ENCODE results near the gene B3GALT4.
A peak's percentile ranks its signal among the peaks of the same experiment; 100 is the strongest.

Gene B3GALT4

GRCh38 chr6:33295621-33296369, 18.9 kb downstream of the B3GALT4 start:
- Mint-ChIP-seq H3K4me3 (no peak overlapping the region), H3K36me3 (peaks cover 34% of the 10 kb centered on the region), H3K27me3 (no peaks in the 10 kb centered on the region), H3K27ac (no peak overlapping the region), H3K9me3 (no peaks in the 10 kb centered on the region), H3K4me1 (peaks cover 49% of the 10 kb centered on the region)
- no peak for ATAC-seq

GRCh38 chr6:33296797-33297405, 20.0 kb downstream of the B3GALT4 start:
- H3K27me3 Mint-ChIP-seq: no peaks in the 10 kb centered on the region
- no peak for ATAC-seq
- no peaks in the 10 kb centered on the region for H3K9me3 Mint-ChIP-seq
- H3K36me3 Mint-ChIP-seq: peaks cover 37% of the 10 kb centered on the region
- H3K4me1 Mint-ChIP-seq: peaks cover 51% of the 10 kb centered on the region
- H3K27ac Mint-ChIP-seq: peak overlapping the region; percentile 94
- H3K4me3 Mint-ChIP-seq: peak overlapping the region; percentile 68

GRCh38 chr6:33297406-33297955, 20.6 kb downstream of the B3GALT4 start:
- H3K4me3 Mint-ChIP-seq: peak overlapping the region; percentile 68
- ATAC-seq: no peak
- H3K4me1 Mint-ChIP-seq: peaks cover 51% of the 10 kb centered on the region
- no peaks in the 10 kb centered on the region for H3K27me3 Mint-ChIP-seq
- no peaks in the 10 kb centered on the region for H3K9me3 Mint-ChIP-seq
- peak overlapping the region; percentile 94 for H3K27ac Mint-ChIP-seq
- H3K36me3 Mint-ChIP-seq: peaks cover 35% of the 10 kb centered on the region

- ATAC-seq: peak; percentile 54
- Mint-ChIP-seq H3K27ac (peak overlapping the region; percentile 94), H3K36me3 (peaks cover 35% of the 10 kb centered on the region), H3K9me3 (no peaks in the 10 kb centered on the region), H3K4me3 (peak overlapping the region; percentile 99), H3K27me3 (no peaks in the 10 kb centered on the region), H3K4me1 (peaks cover 51% of the 10 kb centered on the region)
Observed at GRCh38 chr6:33297956-33298772, 21.2 kb downstream of the B3GALT4 start.

- peak within 1 kb of the TSS; percentile 94 for H3K27ac Mint-ChIP-seq
- H3K9me3 Mint-ChIP-seq: no peaks in the 10 kb centered on the region
- H3K36me3 Mint-ChIP-seq: peaks cover 41% of the 10 kb centered on the region
- peaks cover 56% of the 10 kb centered on the region for H3K4me1 Mint-ChIP-seq
- no peaks in the 10 kb centered on the region for H3K27me3 Mint-ChIP-seq
- peak within 1 kb of the TSS; percentile 99 for H3K4me3 Mint-ChIP-seq
- ATAC-seq: peak; percentile 67
Observed at GRCh38 chr6:33298773-33299236, 21.9 kb downstream of the B3GALT4 start, which contains the start of gene RGL2. Gene RGL2, minus strand, starts transcription at chr6:33298942. Its CDS starts 332 bp downstream, at chr6:33298610.

- peak overlapping the region; percentile 94 for H3K27ac Mint-ChIP-seq
- no peaks in the 10 kb centered on the region for H3K27me3 Mint-ChIP-seq
- H3K9me3 Mint-ChIP-seq: no peaks in the 10 kb centered on the region
- peak; percentile 87 for ATAC-seq
- H3K4me1 Mint-ChIP-seq: peaks cover 62% of the 10 kb centered on the region
- H3K4me3 Mint-ChIP-seq: peak overlapping the region; percentile 99
- peaks cover 46% of the 10 kb centered on the region for H3K36me3 Mint-ChIP-seq
Observed at GRCh38 chr6:33299237-33299944, 22.5 kb downstream of the B3GALT4 start.

GRCh38 chr6:33301877-33302276, 25.0 kb downstream of the B3GALT4 start:
- H3K27ac Mint-ChIP-seq: peak overlapping the region; percentile 15
- peaks cover 60% of the 10 kb centered on the region for H3K36me3 Mint-ChIP-seq
- ATAC-seq: no peak
- H3K4me3 Mint-ChIP-seq: no peak overlapping the region
- H3K27me3 Mint-ChIP-seq: no peaks in the 10 kb centered on the region
- H3K4me1 Mint-ChIP-seq: peaks cover 80% of the 10 kb centered on the region
- no peaks in the 10 kb centered on the region for H3K9me3 Mint-ChIP-seq

- no peaks in the 10 kb centered on the region for H3K27me3 Mint-ChIP-seq
- peak overlapping the region; percentile 62 for H3K27ac Mint-ChIP-seq
- H3K4me1 Mint-ChIP-seq: peaks cover 71% of the 10 kb centered on the region
- H3K36me3 Mint-ChIP-seq: peaks cover 67% of the 10 kb centered on the region
- H3K4me3 Mint-ChIP-seq: no peak overlapping the region
- ATAC-seq: no peak
- H3K9me3 Mint-ChIP-seq: no peaks in the 10 kb centered on the region
Observed at GRCh38 chr6:33304216-33304615, 27.3 kb downstream of the B3GALT4 start.

GRCh38 chr6:33305052-33305451, 28.1 kb downstream of the B3GALT4 start:
- Mint-ChIP-seq H3K4me1 (peaks cover 65% of the 10 kb centered on the region), H3K36me3 (peaks cover 60% of the 10 kb centered on the region), H3K9me3 (no peaks in the 10 kb centered on the region), H3K4me3 (no peak overlapping the region), H3K27me3 (no peaks in the 10 kb centered on the region), H3K27ac (peak overlapping the region; percentile 62)
- no peak for ATAC-seq

- H3K27ac Mint-ChIP-seq: peak overlapping the region; percentile 62
- H3K4me1 Mint-ChIP-seq: peaks cover 64% of the 10 kb centered on the region
Observed at GRCh38 chr6:33306356-33306755, 29.4 kb downstream of the B3GALT4 start.

GRCh38 chr6:33312361-33313104, 35.6 kb downstream of the B3GALT4 start:
- ATAC-seq: peak; percentile 61
- Mint-ChIP-seq H3K4me1 (peaks cover 71% of the 10 kb centered on the region), H3K4me3 (peak overlapping the region; percentile 100), H3K27ac (peak overlapping the region; percentile 97), H3K27me3 (no peaks in the 10 kb centered on the region), H3K9me3 (no peaks in the 10 kb centered on the region), H3K36me3 (peaks cover 43% of the 10 kb centered on the region)

More at GRCh38 chr6:33306356-33306755, 29.4 kb downstream of the B3GALT4 start:
- peaks cover 53% of the 10 kb centered on the region for H3K36me3 Mint-ChIP-seq
- H3K27me3 Mint-ChIP-seq: no peaks in the 10 kb centered on the region
- ATAC-seq: no peak
- no peaks in the 10 kb centered on the region for H3K9me3 Mint-ChIP-seq
- no peak overlapping the region for H3K4me3 Mint-ChIP-seq

GRCh38 chr6:33313105-33313708, 36.3 kb downstream of the B3GALT4 start:
- H3K4me3 Mint-ChIP-seq: peak overlapping the region; percentile 100
- peak; percentile 35 for ATAC-seq
- H3K27me3 Mint-ChIP-seq: no peaks in the 10 kb centered on the region
- H3K9me3 Mint-ChIP-seq: no peaks in the 10 kb centered on the region
- H3K36me3 Mint-ChIP-seq: peaks cover 47% of the 10 kb centered on the region
- H3K27ac Mint-ChIP-seq: peak overlapping the region; percentile 97
- H3K4me1 Mint-ChIP-seq: peaks cover 75% of the 10 kb centered on the region

- Mint-ChIP-seq H3K36me3 (peaks cover 48% of the 10 kb centered on the region), H3K4me1 (peaks cover 75% of the 10 kb centered on the region), H3K27ac (peak within 1 kb of the TSS; percentile 97), H3K9me3 (no peaks in the 10 kb centered on the region), H3K27me3 (no peaks in the 10 kb centered on the region), H3K4me3 (peak within 1 kb of the TSS; percentile 100)
- ATAC-seq: peak; percentile 75
Observed at GRCh38 chr6:33313709-33314514, 37.0 kb downstream of the B3GALT4 start, which contains the start of gene TAPBP. Gene TAPBP, minus strand, starts transcription at chr6:33314078. Its CDS starts 37 bp downstream, at chr6:33314041.

Data from stimulated activated memory B cell treated with anti-CD40 and anti-IgM and Interleukin-4, amounts not matched to agents 10 μg/mL and 1 μg/mL and 100 μg/mL, for 72 hours (primary cell).